Kidney epithelial cell (primary cell): Measurements from ENCODE around the gene KCNK10. TPM values are rescaled to one million over a fixed set of nuclear protein-coding genes. Genes with fewer than 3 reads are reported as not detected.

Source experiments
- DNase-seq: peaks from one replicate; pipeline ENCODE4 v3.0.0-alpha.2; 2010; ENCODE audit warnings: low read depth
- H3K27me3 ChIP-seq: 2 replicates; pipeline ENCODE4 v1.6.0; 2011; ENCODE audit warnings: low read length; ENCODE audit not compliant: control insufficient read depth, insufficient read depth
- H3K36me3 ChIP-seq: 2 replicates; pipeline ENCODE4 v1.5.1; 2011; ENCODE audit warnings: low read length; ENCODE audit not compliant: control insufficient read depth, insufficient read depth
- H3K4me3 ChIP-seq: 2 replicates; pipeline ENCODE4 v1.5.1; 2011; ENCODE audit warnings: low read depth, mild to moderate bottlenecking, control low read depth, low read length
- total RNA-seq: library from RNA; depleted of rRNA; stranded (reverse); fragments of >200 nt; gene quantifications from 2 replicates; pipeline ENCODE4 v1.2.3, GENCODE V29; 2015
- TF ChIP-seq, protein P1 (sequence below): IDR thresholded peaks from 2 replicates; pipeline ENCODE4 v1.5.1; 2011; ENCODE audit warnings: mild to moderate bottlenecking, moderate library complexity, low read length, control low read depth, inconsistent platforms; ENCODE audit not compliant: insufficient read depth, poor library complexity, severe bottlenecking

Gene KCNK10
- total RNA-seq, 1 donor from 2014 or later = 0.04 TPM

DNA sequence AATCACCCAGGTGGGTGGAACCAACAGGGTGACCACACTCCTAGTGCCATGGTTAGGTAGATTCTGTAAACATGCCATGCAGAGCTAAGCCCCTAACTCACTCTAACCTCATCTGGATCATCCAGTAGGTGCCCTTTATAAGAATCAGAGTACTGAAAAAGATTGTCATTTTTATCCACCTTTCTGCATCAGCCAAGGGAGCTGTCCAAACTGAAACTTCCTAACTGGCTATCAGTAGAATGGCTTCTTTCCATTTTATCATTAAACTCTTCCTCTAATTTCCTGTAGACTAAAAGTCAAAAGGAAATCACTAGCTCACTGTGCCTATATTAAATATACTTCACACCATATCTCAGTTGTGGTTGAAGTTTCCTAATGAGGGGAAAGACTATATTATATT is 6.5 kb downstream of the KCNK10 start:
- Histone ChIP-seq H3K36me3 (no peaks in the 10 kb centered on the region), H3K4me3 (no peak overlapping the region), H3K27me3 (peaks cover 10% of the 10 kb centered on the region)
- TF ChIP-seq, protein P1, sequence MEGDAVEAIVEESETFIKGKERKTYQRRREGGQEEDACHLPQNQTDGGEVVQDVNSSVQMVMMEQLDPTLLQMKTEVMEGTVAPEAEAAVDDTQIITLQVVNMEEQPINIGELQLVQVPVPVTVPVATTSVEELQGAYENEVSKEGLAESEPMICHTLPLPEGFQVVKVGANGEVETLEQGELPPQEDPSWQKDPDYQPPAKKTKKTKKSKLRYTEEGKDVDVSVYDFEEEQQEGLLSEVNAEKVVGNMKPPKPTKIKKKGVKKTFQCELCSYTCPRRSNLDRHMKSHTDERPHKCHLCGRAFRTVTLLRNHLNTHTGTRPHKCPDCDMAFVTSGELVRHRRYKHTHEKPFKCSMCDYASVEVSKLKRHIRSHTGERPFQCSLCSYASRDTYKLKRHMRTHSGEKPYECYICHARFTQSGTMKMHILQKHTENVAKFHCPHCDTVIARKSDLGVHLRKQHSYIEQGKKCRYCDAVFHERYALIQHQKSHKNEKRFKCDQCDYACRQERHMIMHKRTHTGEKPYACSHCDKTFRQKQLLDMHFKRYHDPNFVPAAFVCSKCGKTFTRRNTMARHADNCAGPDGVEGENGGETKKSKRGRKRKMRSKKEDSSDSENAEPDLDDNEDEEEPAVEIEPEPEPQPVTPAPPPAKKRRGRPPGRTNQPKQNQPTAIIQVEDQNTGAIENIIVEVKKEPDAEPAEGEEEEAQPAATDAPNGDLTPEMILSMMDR = no peak
- DNase-seq = no peak

DNA sequence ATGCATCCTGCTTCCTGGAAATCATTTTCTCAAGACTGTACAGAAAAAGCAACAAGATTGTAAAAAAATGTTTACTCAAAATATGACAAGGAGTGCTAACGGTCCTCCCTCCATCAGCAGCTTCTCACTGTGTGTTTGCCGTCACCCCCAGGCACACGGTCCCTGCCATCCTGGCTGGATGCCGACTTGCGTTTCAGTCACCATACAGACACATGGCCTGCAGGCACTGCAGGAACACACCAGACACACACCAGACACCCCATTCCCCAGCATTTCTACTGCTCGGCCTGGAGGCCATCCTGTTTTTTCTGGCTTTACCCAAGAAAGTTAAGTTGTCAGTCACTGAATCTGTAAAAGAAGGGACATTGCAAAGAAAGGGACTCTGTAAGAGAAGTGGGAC is 10.8 kb downstream of the KCNK10 start:
- DNase-seq = no peak
- H3K36me3 ChIP-seq = no peaks in the 10 kb centered on the region
- no peak overlapping the region for H3K4me3 ChIP-seq
- no peaks in the 10 kb centered on the region for H3K27me3 ChIP-seq
- TF ChIP-seq, protein P1 = no peak

DNA sequence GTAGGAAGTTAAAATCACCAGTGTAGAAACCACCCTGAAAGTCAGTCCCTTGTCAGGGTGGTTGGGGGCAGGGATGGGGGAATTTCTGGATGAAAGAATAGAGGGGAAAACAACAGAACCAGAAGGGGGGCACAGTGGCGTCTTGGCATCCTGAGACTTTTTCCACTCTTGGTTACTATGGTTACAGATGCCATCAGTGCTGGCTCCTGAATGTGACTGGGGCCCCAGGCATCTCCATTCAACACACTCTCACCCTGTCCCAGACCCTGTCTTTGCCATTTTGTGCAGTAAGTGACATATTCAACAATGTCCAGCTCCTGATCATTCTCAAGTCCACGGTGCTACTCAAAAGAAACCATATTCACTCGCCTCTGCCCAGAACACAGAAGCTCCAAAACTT is 11.3 kb downstream of the KCNK10 start:
- TF ChIP-seq, protein P1 = no peak
- Histone ChIP-seq H3K4me3 (no peak overlapping the region), H3K36me3 (no peaks in the 10 kb centered on the region), H3K27me3 (no peaks in the 10 kb centered on the region)
- DNase-seq = no peak

DNA sequence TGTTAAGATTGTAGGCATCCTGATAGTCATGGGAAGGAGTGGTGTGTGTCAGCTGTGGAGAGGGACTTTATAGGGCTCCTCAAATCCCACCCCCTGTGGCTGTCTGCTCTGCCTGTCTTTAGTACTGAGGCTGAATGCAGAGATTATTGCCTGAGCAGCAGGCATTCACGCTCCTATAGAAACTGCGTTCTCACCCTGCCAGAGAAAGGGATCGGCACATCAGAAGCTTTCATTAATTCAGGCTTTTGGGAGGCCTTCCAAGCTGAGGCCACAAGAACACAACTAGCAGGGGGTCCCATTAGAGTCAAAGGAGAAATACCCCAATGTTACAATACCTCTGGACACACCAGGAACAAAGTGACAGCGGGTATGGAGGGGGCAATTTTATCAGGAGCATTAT is 12.6 kb downstream of the KCNK10 start:
- no peaks in the 10 kb centered on the region for H3K36me3 ChIP-seq
- TF ChIP-seq, protein P1 = no peak
- DNase-seq = no peak
- no peak overlapping the region for H3K4me3 ChIP-seq
- H3K27me3 ChIP-seq = no peaks in the 10 kb centered on the region

DNA sequence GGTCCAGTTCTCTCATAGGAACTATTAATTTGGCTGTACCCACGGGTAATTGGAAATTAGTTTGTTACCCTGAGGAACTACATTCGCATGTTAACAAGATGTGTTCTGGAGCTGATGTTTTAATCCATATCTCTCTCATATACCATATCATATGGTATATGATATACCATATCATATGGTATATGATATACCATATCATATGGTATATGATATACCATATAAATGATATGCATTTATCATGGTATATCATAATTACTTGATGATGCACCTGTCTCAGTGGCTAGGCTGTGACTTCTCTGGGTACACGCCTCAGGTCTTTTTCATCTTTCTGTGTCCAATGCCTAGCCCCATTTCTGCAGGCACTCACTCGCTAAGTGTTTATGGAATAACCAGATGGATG is 13.0 kb downstream of the KCNK10 start:
- no peak overlapping the region for H3K4me3 ChIP-seq
- DNase-seq = no peak
- TF ChIP-seq, protein P1 = no peak

DNA sequence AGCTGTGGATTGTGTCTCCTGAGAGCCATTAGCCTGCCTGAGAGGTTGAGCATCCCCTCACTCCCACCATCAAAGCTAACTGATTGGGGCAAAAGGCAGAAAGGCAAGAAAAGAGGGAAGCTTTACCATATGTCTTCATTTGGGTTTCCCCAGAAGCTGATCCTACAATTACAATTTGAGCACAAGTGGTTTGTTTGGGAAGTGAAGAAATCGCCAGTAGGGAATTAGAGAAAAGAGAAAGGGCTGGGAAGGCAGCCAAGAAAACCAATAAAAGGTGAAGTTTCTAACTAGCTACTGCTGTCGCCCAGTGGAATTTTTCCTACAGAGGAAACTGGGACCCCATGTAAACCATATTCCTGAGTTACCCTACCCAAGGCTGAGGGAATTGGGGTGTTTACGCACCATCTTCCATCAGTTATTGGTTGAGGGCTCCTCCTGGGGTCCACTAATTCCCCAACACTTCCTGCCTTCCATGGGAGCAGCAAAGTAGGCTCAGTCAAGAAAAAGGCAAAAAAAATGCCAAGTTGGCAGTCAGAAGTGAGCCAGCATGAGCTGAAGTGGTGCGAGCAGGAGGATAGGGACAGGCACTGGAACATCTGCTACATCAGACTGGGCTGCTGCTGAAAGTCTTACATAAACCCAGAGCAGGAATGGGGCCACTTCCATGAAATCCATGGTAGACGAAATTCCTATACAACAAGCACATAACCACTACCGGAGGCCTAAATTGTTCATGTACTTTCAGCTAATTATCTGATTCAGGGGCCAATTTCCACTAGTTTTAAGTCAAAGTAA is 17.3 kb downstream of the KCNK10 start:
- TF ChIP-seq, protein P1 = no peak
- Histone ChIP-seq H3K4me3 (no peak overlapping the region), H3K27me3 (no peaks in the 10 kb centered on the region), H3K36me3 (no peaks in the 10 kb centered on the region)
- DNase-seq = no peak

More for the DNA sequence above, 13.0 kb downstream of the KCNK10 start:
- Histone ChIP-seq H3K36me3 (no peaks in the 10 kb centered on the region), H3K27me3 (no peaks in the 10 kb centered on the region)
